Activated CD4-positive, alpha-beta T cell treated with anti-CD3 and anti-CD28 coated beads, Interleukin-2, amount 10 ng/mL, durations not matched to agents 7 days and 5 days (primary cell): ENCODE data around the gene BMX. TPM values are rescaled to one million over a fixed set of nuclear protein-coding genes. Genes with fewer than 3 reads are reported as not detected.

Experiments
- CTCF ChIA-PET: fragments of 350-600 bp; sonication (Branson Sonifier 250); formaldehyde crosslinking; loops from one replicate; lab custom pipeline; 2021; ENCODE audit warnings: antibody characterized with exemption; lab: Charles Lee
- POLR2A ChIA-PET: fragments of 350-600 bp; sonication (Branson Sonifier 250); formaldehyde crosslinking; loops from one replicate; lab custom pipeline; 2021; ENCODE audit warnings: antibody characterized with exemption; lab: Charles Lee
- DNase-seq: peaks from one replicate; pipeline ENCODE4 v3.0.0-alpha.2; 2020
- H3K27ac Mint-ChIP-seq: one replicate; pipeline ENCODE4 v1.8.0; 2021; ENCODE audit warnings: mild to moderate bottlenecking, moderate library complexity, mixed read lengths
- H3K27me3 Mint-ChIP-seq: one replicate; pipeline ENCODE4 v1.8.0; 2021; ENCODE audit warnings: mixed read lengths
- H3K36me3 Mint-ChIP-seq: one replicate; pipeline ENCODE4 v1.8.0; 2021; ENCODE audit warnings: low read depth, mixed read lengths
- H3K4me1 Mint-ChIP-seq: one replicate; pipeline ENCODE4 v1.8.0; 2021; ENCODE audit warnings: mixed read lengths
- H3K4me3 Mint-ChIP-seq: one replicate; pipeline ENCODE4 v1.8.0; 2021; ENCODE audit warnings: mild to moderate bottlenecking, moderate library complexity, mixed read lengths
- H3K9me3 Mint-ChIP-seq: one replicate; pipeline ENCODE4 v1.8.0; 2021; ENCODE audit warnings: mixed read lengths
- total RNA-seq, 2 experiments: library from RNA; stranded (reverse); gene quantifications; one replicate each; pipeline ENCODE4 v1.2.3, GENCODE V29; 2021

The BMX gene
- total RNA-seq, 2 experiments from 2014 or later, result not detected

DNA sequence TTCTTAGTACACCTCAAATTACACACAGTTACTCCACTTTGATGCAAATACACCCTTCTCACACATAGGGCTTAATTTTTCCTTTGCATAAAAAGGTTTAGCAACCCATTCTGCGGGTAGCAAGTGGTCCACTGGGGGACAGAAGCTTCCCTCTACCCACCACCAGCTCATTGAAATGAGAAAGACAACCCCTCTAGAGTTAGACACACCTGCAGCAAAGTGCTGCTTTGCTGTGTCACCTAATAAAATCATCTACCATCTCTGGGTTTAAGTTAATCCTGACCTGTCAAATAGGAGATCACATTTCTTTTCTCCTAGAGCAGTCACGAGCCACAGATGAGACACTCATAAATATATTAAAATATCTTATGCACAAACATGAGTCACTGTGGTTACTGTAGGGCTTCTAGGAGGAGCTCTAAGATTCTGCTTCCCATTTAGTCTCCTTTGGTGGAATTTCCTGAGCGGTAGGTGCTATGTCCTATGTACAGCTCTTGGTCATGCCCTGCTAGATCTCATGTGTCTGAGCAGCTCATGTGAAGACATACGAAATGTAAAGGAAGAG, 11.9 kb downstream of the BMX start:
- H3K27me3 Mint-ChIP-seq, result peaks cover 4% of the 10 kb centered on the region
- no peak overlapping the region for H3K27ac Mint-ChIP-seq
- CTCF ChIA-PET, result interaction anchor here (0.5 kb wide), 1 partner anchor 201 kb away, joined by 5 read pairs; no protein-coding TSS in a partner anchor
- no peaks in the 10 kb centered on the region for H3K9me3 Mint-ChIP-seq
- no peak overlapping the region for H3K4me3 Mint-ChIP-seq
- H3K36me3 Mint-ChIP-seq, result no peaks in the 10 kb centered on the region
- POLR2A ChIA-PET, result no interaction called here
- no peak for DNase-seq
- no peaks in the 10 kb centered on the region for H3K4me1 Mint-ChIP-seq

DNA sequence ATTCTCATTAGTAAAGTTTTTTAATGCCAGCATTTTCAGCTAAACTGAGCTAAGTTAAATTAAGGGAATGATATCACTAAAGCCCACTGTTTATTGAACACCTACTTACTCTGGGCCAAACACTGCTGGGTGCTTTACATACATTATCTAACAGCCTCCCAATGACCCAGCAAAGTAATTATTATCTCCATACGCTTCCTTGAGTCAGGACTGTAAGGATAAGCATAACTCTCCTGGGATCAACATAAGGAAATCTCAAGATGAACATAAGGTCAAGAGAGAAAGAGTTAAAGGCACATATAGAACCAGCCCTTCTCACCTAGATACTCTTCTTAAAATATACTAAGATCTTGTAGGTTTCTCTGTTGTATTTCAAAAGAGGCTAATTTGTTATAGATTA, 13.7 kb downstream of the BMX start:
- ChIA-PET POLR2A (no interaction called here), CTCF (no interaction called here)
- Mint-ChIP-seq H3K36me3 (no peaks in the 10 kb centered on the region), H3K4me1 (no peaks in the 10 kb centered on the region), H3K4me3 (no peak overlapping the region), H3K9me3 (no peaks in the 10 kb centered on the region), H3K27me3 (peaks cover 4% of the 10 kb centered on the region), H3K27ac (no peak overlapping the region)
- DNase-seq, result no peak

DNA sequence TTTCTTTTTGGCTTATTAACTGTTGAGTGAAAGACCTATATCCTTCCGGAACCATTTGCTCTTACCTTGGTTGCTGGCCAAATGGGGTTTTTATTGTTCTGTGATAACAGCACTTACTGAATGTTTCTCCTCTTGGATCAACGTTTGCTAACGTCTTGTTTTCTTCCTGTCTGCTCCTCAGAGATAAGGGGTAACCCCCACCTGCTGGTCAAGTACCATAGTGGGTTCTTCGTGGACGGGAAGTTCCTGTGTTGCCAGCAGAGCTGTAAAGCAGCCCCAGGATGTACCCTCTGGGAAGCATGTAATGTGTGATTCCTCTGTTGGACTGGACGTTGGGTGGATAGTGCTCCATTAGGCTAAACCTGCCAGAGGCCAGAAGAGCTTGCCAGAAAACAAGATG, 15.3 kb downstream of the BMX start:
- Mint-ChIP-seq H3K36me3 (no peaks in the 10 kb centered on the region), H3K9me3 (no peaks in the 10 kb centered on the region), H3K4me1 (no peaks in the 10 kb centered on the region), H3K27me3 (no peaks in the 10 kb centered on the region), H3K27ac (no peak overlapping the region), H3K4me3 (no peak overlapping the region)
- DNase-seq, result no peak
- ChIA-PET CTCF (no interaction called here), POLR2A (no interaction called here)

DNA sequence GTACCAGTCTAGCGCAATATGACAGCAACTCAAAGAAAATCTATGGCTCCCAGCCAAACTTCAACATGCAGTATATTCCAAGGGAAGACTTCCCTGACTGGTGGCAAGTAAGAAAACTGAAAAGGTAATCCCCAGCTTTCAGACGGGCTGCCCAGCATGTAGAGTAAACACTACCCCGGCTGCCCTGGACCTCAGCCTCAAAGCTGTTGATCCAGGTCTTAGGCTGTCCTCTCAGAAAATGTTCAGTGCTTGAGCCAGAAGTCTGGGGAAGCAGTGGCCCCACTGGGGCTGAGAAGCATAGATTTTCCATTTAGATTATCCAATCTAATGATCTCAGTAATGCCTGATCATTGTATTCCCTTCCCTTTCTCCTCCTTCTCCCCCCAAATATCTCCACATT, 21.9 kb downstream of the BMX start:
- CTCF ChIA-PET, result no interaction called here
- Mint-ChIP-seq H3K27ac (no peak overlapping the region), H3K4me1 (no peaks in the 10 kb centered on the region), H3K4me3 (no peak overlapping the region), H3K27me3 (peaks cover 4% of the 10 kb centered on the region), H3K9me3 (no peaks in the 10 kb centered on the region), H3K36me3 (no peaks in the 10 kb centered on the region)
- POLR2A ChIA-PET, result no interaction called here
- DNase-seq, result no peak

DNA sequence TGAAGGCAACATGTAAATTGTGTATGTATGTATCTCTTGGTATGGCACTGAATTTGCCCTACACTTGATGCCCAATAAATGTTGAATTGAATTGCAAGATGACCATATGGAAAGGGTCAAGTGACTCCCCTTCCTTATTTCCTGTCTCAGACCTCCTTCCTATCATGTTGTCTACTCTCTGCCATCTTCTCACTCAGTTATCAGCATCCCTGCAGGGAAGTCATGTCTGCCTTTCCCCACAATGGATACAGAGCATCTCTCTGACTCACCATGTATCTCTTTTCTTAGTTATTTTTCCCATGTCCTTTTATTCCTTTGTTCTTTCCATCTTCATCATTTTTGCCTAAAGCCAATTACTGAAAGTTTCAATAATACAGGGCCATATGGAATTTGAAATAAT, 22.5 kb downstream of the BMX start:
- no peak for DNase-seq
- H3K4me3 Mint-ChIP-seq, result no peak overlapping the region
- no peak overlapping the region for H3K27ac Mint-ChIP-seq
- H3K9me3 Mint-ChIP-seq, result no peaks in the 10 kb centered on the region
- H3K27me3 Mint-ChIP-seq, result peaks cover 4% of the 10 kb centered on the region
- H3K36me3 Mint-ChIP-seq, result no peaks in the 10 kb centered on the region
- H3K4me1 Mint-ChIP-seq, result no peaks in the 10 kb centered on the region
- ChIA-PET POLR2A (no interaction called here), CTCF (no interaction called here)

DNA sequence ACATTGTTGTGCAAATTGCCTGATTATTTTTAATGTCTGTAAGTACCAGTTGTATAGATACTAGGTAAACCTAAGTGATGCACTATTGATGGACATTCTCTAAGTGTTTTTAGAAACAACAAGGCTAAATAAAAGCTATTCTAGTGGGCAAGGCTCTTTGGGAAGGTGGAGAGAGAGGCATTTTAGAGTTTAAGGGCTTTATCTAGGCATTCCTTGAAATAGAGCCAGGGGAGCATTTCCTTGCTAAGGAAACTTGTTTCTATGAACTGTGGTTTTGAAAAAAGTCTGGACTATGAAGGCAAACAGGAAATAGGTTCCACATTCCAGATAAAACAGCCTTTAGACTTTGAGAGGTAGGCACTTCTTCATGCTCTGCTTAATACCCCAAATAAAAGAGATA, 23.8 kb downstream of the BMX start:
- H3K27ac Mint-ChIP-seq, result no peak overlapping the region
- H3K4me3 Mint-ChIP-seq, result no peak overlapping the region
- no peaks in the 10 kb centered on the region for H3K4me1 Mint-ChIP-seq
- H3K27me3 Mint-ChIP-seq, result peaks cover 4% of the 10 kb centered on the region
- H3K9me3 Mint-ChIP-seq, result no peaks in the 10 kb centered on the region
- no peak for DNase-seq
- CTCF ChIA-PET, result no interaction called here
- POLR2A ChIA-PET, result no interaction called here
- no peaks in the 10 kb centered on the region for H3K36me3 Mint-ChIP-seq

DNA sequence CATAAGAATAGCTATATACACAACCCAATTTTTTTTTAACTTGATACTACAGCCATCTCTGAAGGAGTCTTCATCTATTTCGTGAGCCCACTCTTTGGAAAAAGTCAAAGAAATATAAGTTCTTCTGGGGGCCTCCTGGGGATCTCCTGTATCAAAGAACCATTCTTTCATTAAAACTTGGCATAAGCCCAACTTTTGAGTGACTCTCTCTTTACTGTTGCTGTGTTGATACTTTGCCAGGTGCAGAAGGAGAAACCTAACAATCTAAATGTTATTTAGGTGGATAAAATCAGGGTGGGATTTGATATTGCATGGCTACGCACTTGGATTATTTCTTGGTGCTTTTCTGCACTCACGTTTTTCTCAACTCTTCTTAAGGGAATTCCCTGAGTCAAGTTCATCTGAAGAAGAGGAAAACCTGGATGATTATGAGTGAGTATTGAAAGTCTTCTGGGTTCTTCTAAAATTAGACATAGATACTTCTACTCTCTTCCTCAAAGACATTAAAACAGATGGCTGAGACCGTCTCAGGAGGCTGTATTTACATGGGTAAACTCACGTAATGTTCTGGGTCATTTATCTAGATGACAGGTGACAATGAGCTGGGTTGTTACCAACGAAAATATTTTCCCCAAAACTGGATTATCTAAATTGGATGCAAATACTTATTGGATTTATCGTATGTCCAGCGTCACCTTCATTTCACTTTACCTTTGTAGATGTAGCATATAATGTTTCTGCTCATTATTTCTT, 25.2 kb downstream of the BMX start:
- POLR2A ChIA-PET, result no interaction called here
- CTCF ChIA-PET, result no interaction called here
- H3K27me3 Mint-ChIP-seq, result peaks cover 4% of the 10 kb centered on the region
- no peaks in the 10 kb centered on the region for H3K36me3 Mint-ChIP-seq
- no peaks in the 10 kb centered on the region for H3K4me1 Mint-ChIP-seq
- H3K4me3 Mint-ChIP-seq, result no peak overlapping the region
- no peaks in the 10 kb centered on the region for H3K9me3 Mint-ChIP-seq
- no peak for DNase-seq
- no peak overlapping the region for H3K27ac Mint-ChIP-seq

DNA sequence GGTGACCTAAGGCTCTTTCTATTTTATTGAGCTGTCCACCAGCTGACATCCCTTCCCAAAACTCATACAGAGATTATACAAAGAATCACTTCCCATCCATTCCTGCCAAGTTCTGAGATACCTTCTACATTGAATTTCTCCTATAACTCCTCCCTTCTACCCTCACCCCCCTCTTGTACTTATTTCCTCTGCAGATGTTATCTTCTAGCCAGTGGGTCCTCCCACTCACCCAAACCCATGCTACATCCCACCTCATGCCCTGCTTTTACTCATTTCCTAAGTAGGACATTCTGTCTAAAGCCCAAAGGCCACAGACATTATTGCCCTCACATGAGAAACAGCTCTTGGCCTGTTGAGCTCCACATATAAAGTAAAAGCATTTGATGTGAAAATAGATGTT, 28.6 kb downstream of the BMX start:
- H3K36me3 Mint-ChIP-seq, result no peaks in the 10 kb centered on the region
- ChIA-PET POLR2A (no interaction called here), CTCF (no interaction called here)
- no peak overlapping the region for H3K27ac Mint-ChIP-seq
- H3K4me3 Mint-ChIP-seq, result no peak overlapping the region
- H3K9me3 Mint-ChIP-seq, result no peaks in the 10 kb centered on the region
- DNase-seq, result no peak
- H3K4me1 Mint-ChIP-seq, result no peaks in the 10 kb centered on the region
- H3K27me3 Mint-ChIP-seq, result peaks cover 5% of the 10 kb centered on the region

DNA sequence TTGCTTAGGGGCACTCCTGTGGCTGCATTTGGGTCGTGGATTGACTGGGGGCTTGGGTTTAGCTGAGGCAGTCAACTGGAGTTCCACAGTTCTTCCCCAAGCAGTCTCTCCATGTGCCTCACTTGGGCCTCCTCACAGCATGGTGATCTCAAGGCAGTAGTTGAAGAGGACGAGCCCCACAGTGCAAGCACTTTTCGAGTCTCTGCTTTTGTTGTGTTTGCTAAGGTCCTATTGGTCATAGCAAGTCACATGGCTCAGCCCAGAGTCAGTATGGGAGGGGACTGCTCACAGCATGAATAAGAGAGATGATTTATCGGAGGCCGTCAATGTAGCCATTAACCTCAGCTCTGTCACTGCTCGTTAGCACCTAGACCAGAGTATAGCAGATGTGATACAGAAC, 29.7 kb downstream of the BMX start:
- Mint-ChIP-seq H3K27me3 (peaks cover 5% of the 10 kb centered on the region), H3K27ac (no peak overlapping the region), H3K36me3 (no peaks in the 10 kb centered on the region), H3K9me3 (no peaks in the 10 kb centered on the region), H3K4me1 (no peaks in the 10 kb centered on the region), H3K4me3 (no peak overlapping the region)
- ChIA-PET CTCF (no interaction called here), POLR2A (no interaction called here)
- no peak for DNase-seq

DNA sequence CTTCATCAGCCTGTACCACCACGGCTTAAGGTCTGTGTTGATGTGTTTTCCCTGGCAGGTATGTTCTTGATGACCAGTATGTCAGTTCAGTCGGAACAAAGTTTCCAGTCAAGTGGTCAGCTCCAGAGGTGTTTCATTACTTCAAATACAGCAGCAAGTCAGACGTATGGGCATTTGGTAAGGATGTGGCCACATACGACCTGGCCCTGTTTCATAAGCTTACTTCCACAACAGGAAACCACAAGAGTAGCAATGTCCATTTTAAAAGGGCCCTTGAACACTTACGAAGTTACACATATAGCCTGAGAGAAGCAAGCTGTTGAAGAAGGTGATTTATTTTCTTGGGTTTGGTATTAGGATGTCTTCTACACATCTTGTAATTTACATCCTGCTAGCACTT, 46.1 kb downstream of the BMX start:
- H3K4me3 Mint-ChIP-seq, result no peak overlapping the region
- no peaks in the 10 kb centered on the region for H3K36me3 Mint-ChIP-seq
- H3K9me3 Mint-ChIP-seq, result no peaks in the 10 kb centered on the region
- H3K27me3 Mint-ChIP-seq, result no peaks in the 10 kb centered on the region
- ChIA-PET CTCF (no interaction called here), POLR2A (no interaction called here)
- H3K4me1 Mint-ChIP-seq, result no peaks in the 10 kb centered on the region
- no peak for DNase-seq
- H3K27ac Mint-ChIP-seq, result no peak overlapping the region

DNA sequence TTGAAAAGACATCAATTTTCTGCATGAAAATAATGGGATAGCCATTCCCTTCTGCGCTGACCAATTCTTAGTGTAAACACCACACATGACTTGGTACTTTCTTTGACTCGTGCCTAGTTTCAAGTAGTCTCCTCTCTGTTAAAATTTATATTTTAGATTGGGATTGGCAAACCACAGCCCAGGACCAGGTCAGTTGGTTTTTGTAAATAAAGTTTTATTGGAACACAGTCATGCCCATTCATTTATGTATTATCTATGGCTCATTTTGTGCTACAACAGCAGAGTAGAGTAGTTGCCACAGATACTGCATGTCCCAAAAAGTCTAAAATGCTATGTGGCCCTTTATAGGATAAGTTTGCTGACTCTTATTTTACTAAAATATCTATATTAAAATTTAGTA, 46.7 kb downstream of the BMX start:
- CTCF ChIA-PET, result no interaction called here
- H3K27ac Mint-ChIP-seq, result no peak overlapping the region
- DNase-seq, result no peak
- no peak overlapping the region for H3K4me3 Mint-ChIP-seq
- no peaks in the 10 kb centered on the region for H3K36me3 Mint-ChIP-seq
- H3K9me3 Mint-ChIP-seq, result no peaks in the 10 kb centered on the region
- H3K4me1 Mint-ChIP-seq, result no peaks in the 10 kb centered on the region
- no peaks in the 10 kb centered on the region for H3K27me3 Mint-ChIP-seq
- POLR2A ChIA-PET, result no interaction called here

DNA sequence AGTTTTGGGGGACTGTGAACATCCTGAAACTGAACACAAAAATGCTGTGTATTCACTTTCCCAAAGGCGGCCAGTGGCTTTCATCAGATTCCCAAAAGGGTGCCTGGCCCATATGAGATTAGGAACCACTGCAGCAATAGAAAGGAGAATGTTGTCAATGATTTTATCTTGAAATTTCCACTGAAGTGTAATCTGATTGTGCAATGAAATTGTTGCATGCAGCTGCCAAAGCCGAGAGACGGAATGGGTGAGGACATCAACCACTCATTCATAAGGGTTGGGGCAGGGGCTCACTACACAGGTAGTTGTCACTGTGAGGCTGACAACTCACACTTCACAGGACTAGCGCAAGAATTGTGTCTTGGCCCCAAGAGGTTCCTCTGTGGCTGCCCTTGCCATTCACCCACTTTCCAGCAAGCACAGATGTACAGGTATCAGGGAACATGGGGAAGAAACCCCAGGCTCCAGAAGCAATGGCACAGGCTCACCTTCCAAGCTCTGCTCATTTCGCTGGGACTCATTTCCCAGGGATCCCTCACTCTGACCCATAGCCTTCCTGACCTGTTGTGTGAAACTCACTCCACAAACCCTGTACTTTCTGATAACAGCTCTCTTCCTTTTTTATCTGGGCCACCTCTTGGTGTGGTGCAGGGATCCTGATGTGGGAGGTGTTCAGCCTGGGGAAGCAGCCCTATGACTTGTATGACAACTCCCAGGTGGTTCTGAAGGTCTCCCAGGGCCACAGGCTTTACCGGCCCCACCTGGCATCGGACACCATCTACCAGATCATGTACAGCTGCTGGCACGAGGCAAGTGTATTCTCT, 48.8 kb downstream of the BMX start:
- ChIA-PET CTCF (no interaction called here), POLR2A (no interaction called here)
- Mint-ChIP-seq H3K27ac (no peak overlapping the region), H3K4me1 (no peaks in the 10 kb centered on the region), H3K4me3 (no peak overlapping the region), H3K27me3 (no peaks in the 10 kb centered on the region), H3K36me3 (no peaks in the 10 kb centered on the region), H3K9me3 (no peaks in the 10 kb centered on the region)
- DNase-seq, result no peak

DNA sequence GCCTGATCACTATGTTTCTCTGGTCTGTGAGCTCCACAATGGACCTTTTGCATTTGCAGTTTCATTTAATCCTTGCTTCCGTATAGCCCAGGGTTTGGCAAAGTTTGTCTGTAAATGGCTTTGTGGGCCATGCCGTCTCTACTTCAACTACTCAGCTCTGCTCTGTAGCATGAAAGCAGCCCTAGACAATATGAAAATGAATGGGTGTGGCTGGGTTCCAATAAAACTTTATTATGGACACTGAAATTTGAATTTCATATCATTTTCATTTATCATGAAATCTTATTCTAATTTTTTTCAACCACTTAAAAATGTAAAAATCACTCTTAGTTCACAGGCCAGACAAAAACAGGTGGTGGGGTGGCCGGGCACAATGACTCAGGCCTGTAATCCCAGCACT, 58.6 kb downstream of the BMX start:
- H3K27me3 Mint-ChIP-seq, result no peaks in the 10 kb centered on the region
- H3K9me3 Mint-ChIP-seq, result no peaks in the 10 kb centered on the region
- H3K4me1 Mint-ChIP-seq, result no peaks in the 10 kb centered on the region
- POLR2A ChIA-PET, result no interaction called here
- H3K36me3 Mint-ChIP-seq, result no peaks in the 10 kb centered on the region
- CTCF ChIA-PET, result interaction anchor here (0.6 kb wide), 1 partner anchor 162 kb away, joined by 3 read pairs; no protein-coding TSS in a partner anchor
- H3K4me3 Mint-ChIP-seq, result no peak overlapping the region
- DNase-seq, result no peak
- no peak overlapping the region for H3K27ac Mint-ChIP-seq
